GM12878 (cell line): Measurements from ENCODE around the gene CT45A1. TPM values are rescaled to one million over a fixed set of nuclear protein-coding genes. Genes with fewer than 3 reads are reported as not detected.
"Not testable (repeated sequence)": the region's sequence is repeated elsewhere in the genome, so short reads cannot be mapped to it uniquely, and the experiment has no call there.

Source experiments
- ATAC-seq: fragments of 200-7000 bp; cut with Tn5 transposase; 3 replicates; pipeline ENCODE4 v1.9.1; 2020; ENCODE audit warnings: mild to moderate bottlenecking, moderate library complexity
- BruUV-seq: library from RNA; stranded (reverse); fragments of 400-500 nt; replicated peaks from 2 replicates; lab custom pipeline; 2021; lab: Mats Ljungman, UMichigan
- CTCF ChIA-PET: fragments of 300-600 bp; sonication (Branson Sonifier 250); formaldehyde crosslinking; extraction: SDS; loops from one replicate; lab custom pipeline; 2021; ENCODE audit warnings: inconsistent platforms; lab: Yijun Ruan, JAX
- POLR2A ChIA-PET: fragments of 350-600 bp; formaldehyde crosslinking; extraction: SDS; loops from one replicate; lab custom pipeline; 2021; ENCODE audit warnings: inconsistent platforms; lab: Charles Lee
- RAD21 ChIA-PET: fragments of 300-600 bp; sonication (Branson Sonifier 250); formaldehyde crosslinking; loops from one replicate; lab custom pipeline; 2023; ENCODE audit warnings: antibody characterized with exemption; ENCODE audit not compliant: unreplicated experiment; lab: Charles Lee
- SMC1A ChIA-PET: fragments of 300-600 bp; sonication (Branson Sonifier 250); formaldehyde crosslinking; loops from one replicate; lab custom pipeline; 2023; ENCODE audit not compliant: unreplicated experiment, uncharacterized antibody; lab: Charles Lee
- DNase-seq: peaks from one replicate; pipeline ENCODE4 v3.0.0-alpha.2; 2011; ENCODE audit warnings: low read depth, low spot score
- FAIRE-seq: peaks from 3 replicates; lab custom pipeline; 2011; peaks lifted over from hg19 to GRCh38; lab: Jason Lieb, UNC
- H2AFZ ChIP-seq: 2 replicates; pipeline ENCODE4 v1.6.0; 2011; ENCODE audit warnings: low read depth, low read length, control low read depth; ENCODE audit not compliant: control insufficient read depth
- H3K27ac ChIP-seq: 2 replicates; pipeline ENCODE4 v1.5.1; 2011; ENCODE audit warnings: control low read depth; ENCODE audit not compliant: control insufficient read depth, insufficient read depth
- H3K27me3 ChIP-seq, 2 experiments: replicated peaks in 1 of 2; 2 replicates each; pipeline versions ENCODE4 v1.6.0 to v1.6.1; 2011; ENCODE audit warnings: low read length in 1 of 2; ENCODE audit not compliant: control insufficient read depth in 2 of 2, insufficient read depth in 2 of 2
- H3K36me3 ChIP-seq, 2 experiments: 2 replicates each; pipeline ENCODE4 v1.5.1; 2011; ENCODE audit warnings: low read length in 1 of 2; ENCODE audit not compliant: control insufficient read depth in 2 of 2, insufficient read depth in 2 of 2
- H3K4me1 ChIP-seq: 2 replicates; pipeline ENCODE4 v1.6.1; 2011; ENCODE audit warnings: mild to moderate bottlenecking, low read length, moderate library complexity, mixed read lengths; ENCODE audit not compliant: control insufficient read depth, insufficient read depth
- H3K4me2 ChIP-seq: 2 replicates; pipeline ENCODE4 v1.6.0; 2011; ENCODE audit warnings: control low read depth; ENCODE audit not compliant: control insufficient read depth, insufficient read depth
- H3K4me3 ChIP-seq: fragments of 200-600 bp; sonication (generic); 2 replicates; pipeline ENCODE4 v1.5.1; 2016
- H3K79me2 ChIP-seq: 2 replicates; pipeline ENCODE4 v1.6.0; 2011; ENCODE audit warnings: low read length; ENCODE audit not compliant: control insufficient read depth, insufficient read depth
- H3K9ac ChIP-seq: 2 replicates; pipeline ENCODE4 v1.8.0; 2011; ENCODE audit warnings: low read length, control low read depth, mixed read lengths; ENCODE audit not compliant: control insufficient read depth, insufficient read depth
- H3K9me3 ChIP-seq: replicated peaks from 3 replicates; pipeline ENCODE4 v1.5.1; 2011; ENCODE audit warnings: mild to moderate bottlenecking, low read length; ENCODE audit not compliant: control insufficient read depth, insufficient read depth
- H4K20me1 ChIP-seq: 2 replicates; pipeline ENCODE4 v1.6.0; 2011; ENCODE audit not compliant: control insufficient read depth, insufficient read depth
- CEBPB ChIP-seq, 2 experiments: fragments of 150-350 bp in 1 of 2; IDR thresholded peaks; 2 replicates each; pipeline ENCODE4 v1.6.1; 2012 to 2014; ENCODE audit warnings: low read depth in 2 of 2, low read length in 2 of 2, borderline replicate concordance in 1 of 2, inconsistent platforms in 1 of 2
- IRF5 ChIP-seq: fragments of 450-650 bp; IDR thresholded peaks from 2 replicates; pipeline ENCODE4 v1.6.1; 2017; ENCODE audit warnings: borderline replicate concordance
- NRF1 ChIP-seq: conservative IDR thresholded peaks from 2 replicates; pipeline ENCODE4 v1.6.1; 2011; ENCODE audit warnings: mild to moderate bottlenecking, low read depth, low read length, improper control_type of control experiment
- WGBS: methylation state at CpG from one replicate; pipeline ENCODE4 v1.1.6; 2016; ENCODE audit warnings: low lambda C conversion rate; ENCODE audit not compliant: insufficient replicate concordance, insufficient coverage; ENCODE audit errors: missing lambda C conversion rate; 5-methylcytosine and 5-hydroxymethylcytosine counted together
- in situ Hi-C: fragments of 300-500 bp; cut with MboI; formaldehyde crosslinking; loops from 9 replicates; pipeline ENCODE4 v1.14.3; 2018; ENCODE audit warnings: mixed read lengths
- intact Hi-C: fragments of 100-400 bp; cut with micrococcal nuclease; formaldehyde crosslinking; loops from one replicate; pipeline ENCODE4 v1.14.2; 2022; ENCODE audit not compliant: unreplicated experiment
- polyA plus RNA-seq, 11 experiments: library from polyadenylated mRNA; depleted of rRNA in 4 of 11; unstranded in 6 of 11; stranded (reverse) in 5 of 11; fragments of >200 nt; fragmentation: Nextera tagmentation in 4 of 11; fragmentation: Illumina TruSeq in 1 of 11; extraction: Ambion mirVana in 4 of 11; extraction: Trizol in 1 of 11; gene quantifications; 1 replicate in 1 of 11; 2 replicates in 10 of 11; pipeline versions ENCODE4 v1.2.1 to v1.2.3, GENCODE V29; 2011 to 2016; ENCODE audit warnings: inconsistent platforms in 2 of 11, missing spikeins in 2 of 11, low read depth in 1 of 11
- small RNA-seq: library from RNA; depleted of rRNA; stranded (forward); fragments of <200 nt; gene quantifications from one replicate; pipeline ENCODE3, GENCODE V24; 2014
- total RNA-seq, 4 experiments: library from RNA; depleted of rRNA in 3 of 4; stranded (reverse); fragments of >200 nt in 3 of 4; fragmentation: Illumina TruSeq in 1 of 4; extraction: Trizol in 1 of 4; gene quantifications; 2 replicates each; pipeline versions ENCODE4 v1.2.1 to v1.2.3, GENCODE V29; 2013 to 2021

The CT45A1 gene
- total and polyA plus RNA-seq, 10 of the 15 experiments (the other 5 are each of a cell fraction or from before 2014, with no cell fraction given): 0.10 to 0.14 TPM; not detected in 8

- TF ChIP-seq CEBPB (IDR thresholded peaks at IDR 0.05; ENCODE audit: borderline replicate concordance in 1 of 2, low read depth in 2 of 2, low read length in 2 of 2) (no peak), IRF5 (no peak), NRF1 (no peak)
Observed at GRCh38 chrX:135741192-135741715, 27.8 kb downstream of the CT45A1 start (continued).

- H4K20me1 ChIP-seq, H3K27me3 ChIP-seq, H3K9ac ChIP-seq, POLR2A ChIA-PET, H3K4me1 ChIP-seq, BruUV-seq, SMC1A ChIA-PET, DNase-seq, CTCF ChIA-PET, H3K36me3 ChIP-seq, in situ Hi-C loops, RAD21 ChIA-PET, H3K4me2 ChIP-seq, H3K9me3 ChIP-seq, H3K4me3 ChIP-seq, H2AFZ ChIP-seq, FAIRE-seq, H3K79me2 ChIP-seq, H3K27ac ChIP-seq, ATAC-seq: not testable (repeated sequence)
- intact Hi-C loops: loop anchor here (5.0 kb wide), 1 partner anchor 188 kb away; no protein-coding TSS in a partner anchor
- WGBS: 67% methylated on average over 3 of the region's 4 CpGs
Observed at GRCh38 chrX:135744739-135745138, 31.3 kb downstream of the CT45A1 start.

DNA sequence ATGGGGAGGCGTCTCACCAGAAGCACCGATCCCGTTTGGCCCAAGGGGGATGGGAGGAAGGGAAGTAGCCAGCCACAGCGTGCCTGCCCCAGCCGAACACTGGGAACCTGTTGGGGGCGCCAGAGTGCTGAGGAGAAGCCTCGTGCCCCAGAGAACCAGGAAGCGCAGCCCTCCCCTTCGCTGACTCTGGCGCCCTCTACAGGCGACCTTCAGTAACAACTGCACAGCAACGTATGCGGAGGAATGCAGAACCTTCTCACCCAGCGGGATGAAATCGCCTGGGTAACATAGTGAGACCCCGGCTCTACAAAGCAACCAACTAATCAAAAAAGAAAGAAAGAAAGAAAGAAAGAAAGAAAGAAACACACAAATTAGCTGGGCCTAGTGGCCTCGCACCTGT, 54.7 kb downstream of the CT45A1 start, which contains the start of gene CT45A3:
CT45A3 (minus strand) TSS at position 101 of the 400 bp plus-strand sequence. CDS start 3,747 bp downstream, outside the sequence.
- H3K4me2 ChIP-seq, H3K79me2 ChIP-seq, ATAC-seq, SMC1A ChIA-PET, RAD21 ChIA-PET, CTCF ChIA-PET, H3K27ac ChIP-seq, intact Hi-C loops, H3K4me3 ChIP-seq, FAIRE-seq, H3K4me1 ChIP-seq, POLR2A ChIA-PET, H3K9ac ChIP-seq, H3K27me3 ChIP-seq, H4K20me1 ChIP-seq, H3K9me3 ChIP-seq, H3K36me3 ChIP-seq, BruUV-seq, in situ Hi-C loops, DNase-seq, H2AFZ ChIP-seq: not testable (repeated sequence)
- no CpG with 5 or more reads among the region's 17 CpGs for WGBS

Small RNA genes lying within 50 kb of the gene (small RNA-seq; reads per million reads assigned to genes)
- not detected for gene AC240442.1

Other genes starting within 250 kb of the CT45A1 start
Only the 7 nearest of the 10 such genes appear.
- gene CT45A3, start 54.6 kb downstream of the CT45A1 start, total RNA-seq (2014; rRNA removed): not detected in 2 replicates
- not detected in 2 replicates for gene CT45A3, start 54.6 kb downstream of the CT45A1 start, total RNA-seq (2014; rRNA removed; fragmentation: Illumina TruSeq; extraction: Trizol)
- gene CT45A3, start 54.6 kb downstream of the CT45A1 start, total RNA-seq (2021): not detected in 2 replicates
- gene CT45A3, start 54.6 kb downstream of the CT45A1 start, polyA plus RNA-seq (2011; rRNA removed): not detected in 2 replicates
- gene CT45A3, start 54.6 kb downstream of the CT45A1 start, polyA plus RNA-seq (2014; fragmentation: Illumina TruSeq; extraction: Trizol): not detected in 2 replicates
- gene CT45A3, start 54.6 kb downstream of the CT45A1 start, polyA plus RNA-seq (2014; fragmentation: Nextera tagmentation; extraction: Ambion mirVana): not detected
- gene CT45A3, start 54.6 kb downstream of the CT45A1 start, polyA plus RNA-seq (2014; rRNA removed): not detected in 2 replicates
- not detected for gene CT45A3, start 54.6 kb downstream of the CT45A1 start, polyA plus RNA-seq (2016; fragmentation: Nextera tagmentation; extraction: Ambion mirVana)
- gene CT45A5, start 71.9 kb downstream of the CT45A1 start, total RNA-seq (2014; rRNA removed): not detected in 2 replicates
- gene CT45A5, start 71.9 kb downstream of the CT45A1 start, total RNA-seq (2014; rRNA removed; fragmentation: Illumina TruSeq; extraction: Trizol): not detected in 2 replicates
- gene CT45A5, start 71.9 kb downstream of the CT45A1 start, total RNA-seq (2021): not detected in 2 replicates
- gene CT45A5, start 71.9 kb downstream of the CT45A1 start, polyA plus RNA-seq (2011; rRNA removed): 0.12 TPM in 1 of 2 replicates, not detected in the other
- gene CT45A5, start 71.9 kb downstream of the CT45A1 start, polyA plus RNA-seq (2014; fragmentation: Illumina TruSeq; extraction: Trizol): 0.32 TPM in 1 of 2 replicates, not detected in the other
- gene CT45A5, start 71.9 kb downstream of the CT45A1 start, polyA plus RNA-seq (2014; fragmentation: Nextera tagmentation; extraction: Ambion mirVana): under 1 TPM in 1 of 2 experiments, not detected in 1; 0.09 TPM
- not detected in 2 replicates for gene CT45A5, start 71.9 kb downstream of the CT45A1 start, polyA plus RNA-seq (2014; rRNA removed)
- gene CT45A5, start 71.9 kb downstream of the CT45A1 start, polyA plus RNA-seq (2016; fragmentation: Nextera tagmentation; extraction: Ambion mirVana): not detected
- gene CT45A6, start 89.1 kb downstream of the CT45A1 start, total RNA-seq (2014; rRNA removed): not detected in 2 replicates
- not detected in 2 replicates for gene CT45A6, start 89.1 kb downstream of the CT45A1 start, total RNA-seq (2014; rRNA removed; fragmentation: Illumina TruSeq; extraction: Trizol)
- not detected in 2 replicates for gene CT45A6, start 89.1 kb downstream of the CT45A1 start, total RNA-seq (2021)
- gene CT45A6, start 89.1 kb downstream of the CT45A1 start, polyA plus RNA-seq (2011; rRNA removed): 0.27 and 0.46 TPM in 2 replicates
- gene CT45A6, start 89.1 kb downstream of the CT45A1 start, polyA plus RNA-seq (2014; fragmentation: Illumina TruSeq; extraction: Trizol): not detected in 2 replicates
- not detected for gene CT45A6, start 89.1 kb downstream of the CT45A1 start, polyA plus RNA-seq (2014; fragmentation: Nextera tagmentation; extraction: Ambion mirVana)
- not detected in 2 replicates for gene CT45A6, start 89.1 kb downstream of the CT45A1 start, polyA plus RNA-seq (2014; rRNA removed)
- gene CT45A6, start 89.1 kb downstream of the CT45A1 start, polyA plus RNA-seq (2016; fragmentation: Nextera tagmentation; extraction: Ambion mirVana): not detected
- gene CT45A2, start 106.4 kb downstream of the CT45A1 start, total RNA-seq (2014; rRNA removed): not detected in 2 replicates
- gene CT45A2, start 106.4 kb downstream of the CT45A1 start, total RNA-seq (2014; rRNA removed; fragmentation: Illumina TruSeq; extraction: Trizol): not detected in 2 replicates
- not detected in 2 replicates for gene CT45A2, start 106.4 kb downstream of the CT45A1 start, total RNA-seq (2021)
- gene CT45A2, start 106.4 kb downstream of the CT45A1 start, polyA plus RNA-seq (2011; rRNA removed): not detected in 2 replicates
- not detected in 2 replicates for gene CT45A2, start 106.4 kb downstream of the CT45A1 start, polyA plus RNA-seq (2014; fragmentation: Illumina TruSeq; extraction: Trizol)
- not detected for gene CT45A2, start 106.4 kb downstream of the CT45A1 start, polyA plus RNA-seq (2014; fragmentation: Nextera tagmentation; extraction: Ambion mirVana)
- not detected in 2 replicates for gene CT45A2, start 106.4 kb downstream of the CT45A1 start, polyA plus RNA-seq (2014; rRNA removed)
- gene CT45A2, start 106.4 kb downstream of the CT45A1 start, polyA plus RNA-seq (2016; fragmentation: Nextera tagmentation; extraction: Ambion mirVana): not detected
- gene CT45A7, start 123.6 kb downstream of the CT45A1 start, total RNA-seq (2014; rRNA removed): not detected in 2 replicates
- gene CT45A7, start 123.6 kb downstream of the CT45A1 start, total RNA-seq (2014; rRNA removed; fragmentation: Illumina TruSeq; extraction: Trizol): not detected in 2 replicates
- gene CT45A7, start 123.6 kb downstream of the CT45A1 start, total RNA-seq (2021): not detected in 2 replicates
- gene CT45A7, start 123.6 kb downstream of the CT45A1 start, polyA plus RNA-seq (2011; rRNA removed): not detected in 2 replicates
- not detected in 2 replicates for gene CT45A7, start 123.6 kb downstream of the CT45A1 start, polyA plus RNA-seq (2014; fragmentation: Illumina TruSeq; extraction: Trizol)
- gene CT45A7, start 123.6 kb downstream of the CT45A1 start, polyA plus RNA-seq (2014; fragmentation: Nextera tagmentation; extraction: Ambion mirVana): not detected
- not detected in 2 replicates for gene CT45A7, start 123.6 kb downstream of the CT45A1 start, polyA plus RNA-seq (2014; rRNA removed)
- not detected for gene CT45A7, start 123.6 kb downstream of the CT45A1 start, polyA plus RNA-seq (2016; fragmentation: Nextera tagmentation; extraction: Ambion mirVana)
- not detected in 2 replicates for gene CT45A8, start 140.9 kb downstream of the CT45A1 start, total RNA-seq (2014; rRNA removed)
- not detected in 2 replicates for gene CT45A8, start 140.9 kb downstream of the CT45A1 start, total RNA-seq (2014; rRNA removed; fragmentation: Illumina TruSeq; extraction: Trizol)
- gene CT45A8, start 140.9 kb downstream of the CT45A1 start, total RNA-seq (2021): not detected in 2 replicates
- gene CT45A8, start 140.9 kb downstream of the CT45A1 start, polyA plus RNA-seq (2011; rRNA removed): not detected in 2 replicates
- gene CT45A8, start 140.9 kb downstream of the CT45A1 start, polyA plus RNA-seq (2014; fragmentation: Illumina TruSeq; extraction: Trizol): not detected in 2 replicates
- not detected for gene CT45A8, start 140.9 kb downstream of the CT45A1 start, polyA plus RNA-seq (2014; fragmentation: Nextera tagmentation; extraction: Ambion mirVana)
- gene CT45A8, start 140.9 kb downstream of the CT45A1 start, polyA plus RNA-seq (2014; rRNA removed): not detected in 2 replicates
- gene CT45A8, start 140.9 kb downstream of the CT45A1 start, polyA plus RNA-seq (2016; fragmentation: Nextera tagmentation; extraction: Ambion mirVana): not detected
- not detected in 2 replicates for gene CT45A9, start 158.2 kb downstream of the CT45A1 start, total RNA-seq (2014; rRNA removed)
- not detected in 2 replicates for gene CT45A9, start 158.2 kb downstream of the CT45A1 start, total RNA-seq (2014; rRNA removed; fragmentation: Illumina TruSeq; extraction: Trizol)
- not detected in 2 replicates for gene CT45A9, start 158.2 kb downstream of the CT45A1 start, total RNA-seq (2021)
- gene CT45A9, start 158.2 kb downstream of the CT45A1 start, polyA plus RNA-seq (2011; rRNA removed): not detected in 2 replicates
- gene CT45A9, start 158.2 kb downstream of the CT45A1 start, polyA plus RNA-seq (2014; fragmentation: Illumina TruSeq; extraction: Trizol): not detected in 2 replicates
- not detected for gene CT45A9, start 158.2 kb downstream of the CT45A1 start, polyA plus RNA-seq (2014; fragmentation: Nextera tagmentation; extraction: Ambion mirVana)
- not detected in 2 replicates for gene CT45A9, start 158.2 kb downstream of the CT45A1 start, polyA plus RNA-seq (2014; rRNA removed)
- not detected for gene CT45A9, start 158.2 kb downstream of the CT45A1 start, polyA plus RNA-seq (2016; fragmentation: Nextera tagmentation; extraction: Ambion mirVana)